22Rv1 (cell line): ENCODE measurements around the gene EDIL3.

Source experiments
- H3K27ac ChIP-seq: fragments of 450-650 bp; 2 replicates; pipeline ENCODE4 v1.5.1; 2017
- CTCF ChIP-seq: fragments of 450-650 bp; IDR thresholded peaks from 2 replicates; pipeline ENCODE4 v1.5.1; 2017; ENCODE audit warnings: mild to moderate bottlenecking
- ZFX ChIP-seq: fragments of 450-650 bp; IDR thresholded peaks from 2 replicates; pipeline ENCODE4 v1.6.1; 2017; ENCODE audit warnings: antibody characterized with exemption, borderline replicate concordance

The EDIL3 gene

GRCh38 chr5:84149094-84149493 is 235.6 kb downstream of the EDIL3 start:
- H3K27ac ChIP-seq = no peak overlapping the region
- TF ChIP-seq ZFX (no peak), CTCF (no peak)

GRCh38 chr5:84148651-84149050 is 236.0 kb downstream of the EDIL3 start:
- H3K27ac ChIP-seq = no peak overlapping the region
- TF ChIP-seq CTCF = no peak
- TF ChIP-seq ZFX = no peak

- no peak for TF ChIP-seq CTCF
- no peak for TF ChIP-seq ZFX
Measured at GRCh38 chr5:84137541-84137940, 247.1 kb downstream of the EDIL3 start.

GRCh38 chr5:84131372-84131771 is 253.3 kb downstream of the EDIL3 start:
- H3K27ac ChIP-seq = peak overlapping the region; percentile 52
- TF ChIP-seq CTCF (no peak), ZFX (no peak)

More at GRCh38 chr5:84137541-84137940, 247.1 kb downstream of the EDIL3 start:
- H3K27ac ChIP-seq = no peak overlapping the region

- peak overlapping the region; percentile 52 for H3K27ac ChIP-seq
- TF ChIP-seq ZFX (no peak), CTCF (no peak)
Measured at GRCh38 chr5:84130006-84130580, 254.6 kb downstream of the EDIL3 start.

- H3K27ac ChIP-seq = no peak overlapping the region
- TF ChIP-seq ZFX (no peak), CTCF (no peak)
Measured at GRCh38 chr5:84125216-84125615, 259.5 kb downstream of the EDIL3 start.

GRCh38 chr5:84119252-84119651 is 265.4 kb downstream of the EDIL3 start:
- H3K27ac ChIP-seq = no peak overlapping the region
- TF ChIP-seq ZFX (no peak), CTCF (no peak)
